NCI-H345 treated with DMSO at 0.1 percent for 48 hours (cell line): ENCODE data around the gene SPR.

Experiments
- DNase-seq: peaks from one replicate; lab custom pipeline; 2025; ENCODE audit not compliant: unreplicated experiment; lab: John Stamatoyannopoulos, UW

Gene SPR

DNA sequence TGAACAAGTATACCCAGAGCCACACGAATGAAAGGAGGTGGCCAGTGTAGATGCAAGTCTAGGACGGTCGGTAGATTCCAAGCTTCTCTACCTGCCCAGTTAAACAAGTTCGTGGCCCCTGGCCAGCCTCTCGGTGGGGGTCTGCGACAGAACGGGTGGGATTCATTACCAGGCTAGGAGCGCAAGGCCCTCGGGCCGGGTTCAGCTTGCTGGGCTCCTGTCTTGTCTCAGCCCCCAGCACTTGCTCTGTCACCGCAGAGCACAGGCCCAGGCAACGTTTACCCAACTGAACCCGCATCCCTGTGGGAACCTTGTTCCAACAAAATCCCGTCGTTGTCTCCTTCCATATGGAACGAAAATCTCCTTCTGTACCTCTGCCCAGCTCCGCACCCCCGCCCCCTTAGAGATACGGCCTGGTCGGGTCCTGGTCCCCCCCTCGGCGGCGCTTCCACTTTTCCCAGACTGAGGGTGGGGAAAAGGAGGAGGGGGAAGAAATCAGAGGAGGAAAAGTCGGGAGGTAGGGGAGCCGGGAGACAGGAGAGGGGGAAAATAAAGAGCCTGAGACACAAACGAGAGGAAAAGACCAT, 28.2 kb downstream of the SPR start:
- no peak for DNase-seq

DNA sequence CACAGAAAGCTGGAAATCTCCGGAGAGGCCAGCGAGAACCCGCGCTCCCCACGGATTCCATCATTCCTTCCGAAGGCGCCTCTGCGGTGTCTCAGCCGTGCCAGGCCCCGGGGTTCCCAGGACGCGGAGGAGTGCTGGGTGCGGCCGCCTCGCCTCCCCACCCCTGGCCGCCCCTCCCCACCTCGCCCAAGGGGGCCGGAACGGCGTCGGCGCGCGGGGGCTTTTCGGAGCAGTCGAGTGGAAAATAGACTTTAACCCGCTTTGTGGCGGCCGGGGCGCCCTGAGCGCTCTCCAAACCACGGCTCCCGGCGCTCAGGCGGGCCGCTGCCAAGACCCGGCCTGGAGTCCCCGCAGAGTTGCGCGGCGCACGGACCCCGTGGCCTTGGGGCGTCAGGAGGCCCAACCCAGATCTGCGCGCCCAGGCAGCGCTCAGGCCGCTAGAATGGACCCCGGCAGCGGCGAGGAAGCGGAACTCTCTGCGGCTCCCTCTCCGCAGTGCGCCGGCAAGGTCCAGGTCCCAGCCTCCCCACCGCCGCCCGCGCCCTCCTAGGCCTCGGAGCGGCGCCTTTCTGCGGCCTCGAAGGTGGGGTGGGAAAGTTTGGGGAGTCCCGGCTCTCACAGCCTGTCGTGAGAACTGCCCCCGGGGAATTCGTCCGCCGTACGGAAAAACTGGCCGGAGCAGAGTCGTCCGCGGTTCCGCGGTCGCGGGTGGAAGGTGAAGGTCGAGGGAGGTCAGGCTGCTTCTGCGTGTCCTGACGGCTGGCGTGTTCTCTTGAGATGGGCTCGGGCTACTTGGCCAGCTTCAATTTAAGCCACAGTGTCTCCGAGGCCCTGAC, 28.9 kb downstream of the SPR start:
- DNase-seq = peak; percentile 33

DNA sequence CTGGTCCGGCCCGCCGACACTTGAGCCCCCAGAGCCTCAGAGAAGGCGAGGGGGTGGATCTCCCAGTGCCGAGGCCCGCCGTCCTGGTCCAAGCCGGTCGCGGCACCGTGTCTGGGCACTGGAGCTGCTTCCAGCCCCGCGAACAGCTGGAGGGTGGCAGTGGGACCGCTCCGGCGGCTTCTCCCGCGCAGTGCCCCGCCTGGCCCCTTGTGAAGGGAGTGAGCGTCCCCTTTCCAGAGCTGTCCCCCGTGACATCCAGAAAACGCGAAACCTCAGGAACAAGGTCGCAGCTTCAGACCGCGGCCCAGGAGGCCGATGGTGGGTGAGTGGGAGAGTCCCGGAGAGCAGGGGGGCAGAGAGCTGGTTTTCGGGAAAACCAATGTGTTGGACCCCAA, 29.5 kb downstream of the SPR start:
- DNase-seq = peak; percentile 38

DNA sequence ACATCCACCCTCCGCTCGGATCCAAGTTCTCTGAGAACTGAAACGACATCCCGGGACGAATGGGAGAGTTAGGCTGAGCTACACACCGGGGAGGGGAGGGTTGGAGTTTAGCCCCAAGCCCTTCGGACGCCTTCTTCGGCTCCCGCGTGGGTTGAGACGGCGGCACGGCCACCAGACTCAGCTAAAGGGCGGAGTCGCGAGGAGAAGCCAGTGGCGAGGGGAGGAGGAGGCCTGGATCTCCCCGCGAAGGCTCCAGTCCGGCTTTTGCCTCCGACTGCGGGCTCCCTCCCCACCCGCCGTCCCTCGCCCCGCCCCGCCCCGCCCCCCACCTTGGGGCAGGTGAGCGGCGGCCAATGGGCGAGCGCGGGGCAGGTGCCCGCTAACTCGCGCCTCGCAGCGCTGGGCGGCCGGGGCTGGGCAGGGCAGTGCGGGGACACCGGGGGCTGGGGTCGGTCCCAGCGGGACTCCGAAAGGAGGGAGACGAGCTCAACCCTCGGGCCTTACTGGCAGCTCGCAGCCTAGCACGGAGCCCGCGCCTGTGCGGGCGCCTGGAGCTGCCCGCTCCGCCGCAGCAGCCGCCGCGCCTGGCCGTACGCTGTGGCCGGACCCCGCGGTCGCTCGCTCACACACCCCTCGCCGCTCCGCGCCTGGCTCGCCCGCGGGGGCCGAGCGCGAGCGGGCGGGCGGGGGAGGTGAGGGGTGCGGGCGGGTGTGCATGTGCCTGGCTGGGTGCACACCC, 30.1 kb downstream of the SPR start, which contains the start of gene EMX1:
Gene EMX1 (plus strand): TSS at position 382 of the 739 bp plus-strand sequence. CDS start 334 bp downstream, at position 716.
- peak; percentile 86 for DNase-seq

DNA sequence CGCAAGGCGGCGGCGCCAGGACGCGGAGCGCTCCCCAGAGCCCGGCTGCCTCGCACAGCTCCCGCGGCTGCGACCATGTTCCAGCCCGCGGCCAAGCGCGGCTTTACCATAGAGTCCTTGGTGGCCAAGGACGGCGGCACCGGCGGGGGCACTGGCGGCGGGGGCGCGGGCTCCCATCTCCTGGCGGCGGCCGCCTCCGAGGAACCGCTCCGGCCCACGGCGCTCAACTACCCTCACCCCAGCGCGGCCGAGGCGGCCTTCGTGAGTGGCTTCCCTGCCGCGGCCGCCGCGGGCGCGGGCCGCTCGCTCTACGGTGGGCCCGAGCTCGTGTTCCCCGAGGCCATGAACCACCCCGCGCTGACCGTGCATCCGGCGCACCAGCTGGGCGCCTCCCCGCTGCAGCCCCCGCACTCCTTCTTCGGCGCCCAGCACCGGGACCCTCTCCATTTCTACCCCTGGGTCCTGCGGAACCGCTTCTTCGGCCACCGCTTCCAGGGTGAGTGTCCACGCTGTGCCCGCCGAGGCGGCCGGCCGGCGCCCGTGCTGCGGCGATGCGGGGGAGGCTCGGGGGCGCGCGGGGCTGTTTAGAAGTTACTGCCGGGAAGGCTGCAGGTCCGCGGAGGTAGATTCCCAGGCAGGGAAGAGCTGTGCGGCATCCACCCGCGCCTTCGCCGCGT, 30.8 kb downstream of the SPR start:
- no peak for DNase-seq

DNA sequence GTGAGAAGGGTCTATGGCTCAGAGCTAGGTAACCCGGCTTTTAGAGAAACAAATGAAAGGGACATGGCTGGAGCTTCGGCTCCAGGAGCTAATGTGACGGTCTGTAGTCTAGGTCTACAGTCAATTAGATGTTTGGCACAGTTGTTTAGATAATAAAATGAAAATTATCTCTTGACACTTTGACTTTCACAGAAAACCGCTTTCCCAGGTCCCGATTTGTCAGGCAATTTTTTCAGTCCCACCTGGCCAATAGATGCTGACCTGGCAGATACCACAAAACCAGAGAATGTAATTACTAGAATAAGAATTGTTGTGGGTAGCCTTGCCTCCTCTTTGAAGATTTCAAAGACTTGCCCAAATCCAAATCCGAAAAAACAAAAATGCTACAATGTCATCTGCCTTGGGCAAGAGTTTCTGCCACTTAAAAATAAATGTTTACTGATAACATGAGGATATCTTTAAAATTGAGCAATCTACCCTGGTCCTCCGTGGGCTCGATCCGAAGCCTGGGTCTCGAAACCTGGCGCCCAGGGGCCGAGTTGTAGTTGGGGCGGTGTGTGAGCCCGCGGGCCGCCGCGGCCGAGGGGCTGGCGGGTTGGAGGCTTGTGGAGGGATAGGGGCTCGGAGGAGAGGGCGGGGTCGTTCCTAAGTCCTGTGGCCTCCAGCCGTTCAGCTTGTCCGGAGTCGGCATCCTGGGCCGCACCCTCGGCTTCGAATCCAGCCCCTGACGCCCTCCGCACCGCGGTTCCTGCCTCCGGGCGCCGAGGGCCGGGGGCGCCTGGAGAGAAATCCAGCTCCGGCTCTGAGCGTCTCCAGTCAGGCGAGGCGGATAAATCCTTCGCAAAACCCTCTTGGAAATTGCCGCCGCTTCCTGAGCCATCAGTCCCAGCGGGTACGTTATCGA, 32.5 kb downstream of the SPR start:
- no peak for DNase-seq

DNA sequence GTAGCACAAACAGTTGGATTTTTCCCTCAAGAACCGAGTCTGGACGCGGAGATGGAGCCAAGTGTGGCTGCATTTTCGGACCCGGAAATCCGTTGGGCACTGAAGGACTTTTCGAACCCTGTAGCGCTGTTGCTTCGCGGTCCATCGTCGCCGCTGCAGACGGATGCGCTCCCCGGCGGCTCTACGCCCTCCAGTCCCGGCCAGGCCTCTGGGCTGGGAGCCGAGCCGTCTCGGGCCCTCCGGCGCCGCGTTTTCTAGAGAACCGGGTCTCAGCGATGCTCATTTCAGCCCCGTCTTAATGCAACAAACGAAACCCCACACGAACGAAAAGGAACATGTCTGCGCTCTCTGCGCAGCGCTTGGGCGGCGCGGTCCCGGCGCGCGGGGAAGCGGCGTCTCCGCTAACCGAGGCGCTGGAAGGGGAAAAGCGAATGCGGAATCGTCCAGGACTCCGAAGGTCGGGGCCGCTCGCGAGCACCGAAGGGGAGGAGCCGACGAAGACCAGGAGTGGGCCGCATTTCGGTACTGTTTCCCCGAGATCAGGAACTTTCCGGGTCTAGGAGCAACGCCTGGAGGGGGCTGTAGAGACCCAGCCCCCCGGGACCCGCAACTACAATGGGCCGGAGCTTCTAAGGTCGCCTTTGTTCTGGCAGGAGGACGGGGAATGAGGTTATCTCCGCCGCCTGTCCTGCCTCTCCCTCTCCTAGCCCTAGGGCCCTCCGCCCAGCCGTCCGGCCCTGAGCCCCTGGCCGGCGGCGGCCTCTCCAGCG, 33.3 kb downstream of the SPR start:
- DNase-seq = no peak

DNA sequence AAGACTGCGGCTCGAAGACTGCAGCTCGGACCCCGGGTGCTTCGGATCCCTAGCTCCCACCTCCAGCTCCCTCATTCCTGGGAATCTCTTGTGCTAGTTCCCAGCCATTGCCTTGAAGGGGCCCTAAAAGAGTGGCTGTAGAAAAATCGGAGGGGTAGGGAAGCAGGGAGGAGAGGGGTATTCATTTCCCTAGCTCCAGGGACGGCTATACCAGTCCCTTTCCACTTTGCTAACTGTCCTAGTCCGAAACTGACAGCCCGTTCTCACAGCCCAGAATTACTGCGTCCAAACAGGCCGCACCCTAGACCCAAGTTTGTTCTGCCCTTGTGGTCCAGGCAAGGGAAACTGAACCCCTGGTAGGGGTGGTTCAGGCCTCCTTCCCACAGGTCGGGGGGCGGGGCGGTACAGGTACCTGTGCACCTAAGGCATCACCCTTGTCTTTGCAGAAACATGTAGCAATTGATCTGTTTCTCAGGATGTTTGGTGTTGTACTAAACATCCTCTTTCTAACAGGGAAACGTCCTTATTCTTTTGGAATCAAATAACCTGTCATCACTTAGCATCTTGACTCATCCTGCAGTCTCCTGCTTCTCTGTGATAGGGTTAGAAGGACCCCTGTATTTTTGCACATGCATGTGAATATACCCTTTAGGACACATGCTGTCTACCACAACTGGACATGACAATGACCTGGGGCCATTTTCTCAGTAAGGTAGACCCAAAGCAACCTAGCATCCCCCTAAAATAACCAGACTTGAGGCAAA, 34.1 kb downstream of the SPR start:
- DNase-seq = no peak

DNA sequence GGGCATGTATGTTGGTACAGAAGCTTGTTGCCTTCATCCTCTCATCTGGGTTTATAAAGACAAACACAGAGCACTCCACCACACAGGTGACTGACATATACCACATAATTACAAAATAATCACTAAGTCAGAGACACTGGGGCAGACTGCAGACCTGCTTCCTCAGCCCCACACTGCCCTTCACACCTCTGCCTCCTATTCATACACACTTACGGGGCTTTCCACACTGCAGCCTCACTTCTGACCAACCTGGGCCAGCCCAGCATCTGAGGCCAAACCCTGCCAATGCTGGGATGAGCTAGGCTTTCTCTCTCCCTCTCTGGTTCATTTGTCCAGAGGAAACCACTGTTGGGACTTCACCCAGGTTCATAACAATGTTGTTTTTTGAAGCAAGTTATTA, 34.6 kb downstream of the SPR start:
- DNase-seq = no peak

DNA sequence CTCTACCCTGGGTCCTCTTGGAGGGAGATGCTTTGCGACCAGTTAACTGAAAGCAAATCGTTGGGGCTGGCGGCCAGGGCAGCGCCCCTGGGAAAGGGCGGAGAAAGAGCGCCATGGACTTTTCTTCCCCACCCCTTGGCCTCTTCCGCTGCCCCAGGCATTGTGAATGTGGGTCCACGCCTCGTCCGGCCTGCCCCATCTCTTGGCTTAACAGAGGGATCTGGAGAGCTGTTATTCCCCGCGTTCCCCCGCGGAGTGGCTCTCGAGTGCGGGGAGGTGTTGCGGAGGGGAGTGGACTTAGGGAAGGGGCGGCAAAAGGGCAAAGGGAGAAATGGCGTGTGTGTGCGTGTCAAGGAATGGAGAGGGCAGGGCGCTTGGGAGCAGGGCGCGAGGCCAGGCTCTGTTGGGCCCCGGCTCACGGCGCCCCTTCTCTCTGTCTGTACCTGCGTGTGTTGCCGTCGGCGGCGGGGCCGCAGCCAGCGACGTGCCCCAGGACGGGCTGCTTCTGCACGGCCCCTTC, 36.7 kb downstream of the SPR start:
- no peak for DNase-seq

DNA sequence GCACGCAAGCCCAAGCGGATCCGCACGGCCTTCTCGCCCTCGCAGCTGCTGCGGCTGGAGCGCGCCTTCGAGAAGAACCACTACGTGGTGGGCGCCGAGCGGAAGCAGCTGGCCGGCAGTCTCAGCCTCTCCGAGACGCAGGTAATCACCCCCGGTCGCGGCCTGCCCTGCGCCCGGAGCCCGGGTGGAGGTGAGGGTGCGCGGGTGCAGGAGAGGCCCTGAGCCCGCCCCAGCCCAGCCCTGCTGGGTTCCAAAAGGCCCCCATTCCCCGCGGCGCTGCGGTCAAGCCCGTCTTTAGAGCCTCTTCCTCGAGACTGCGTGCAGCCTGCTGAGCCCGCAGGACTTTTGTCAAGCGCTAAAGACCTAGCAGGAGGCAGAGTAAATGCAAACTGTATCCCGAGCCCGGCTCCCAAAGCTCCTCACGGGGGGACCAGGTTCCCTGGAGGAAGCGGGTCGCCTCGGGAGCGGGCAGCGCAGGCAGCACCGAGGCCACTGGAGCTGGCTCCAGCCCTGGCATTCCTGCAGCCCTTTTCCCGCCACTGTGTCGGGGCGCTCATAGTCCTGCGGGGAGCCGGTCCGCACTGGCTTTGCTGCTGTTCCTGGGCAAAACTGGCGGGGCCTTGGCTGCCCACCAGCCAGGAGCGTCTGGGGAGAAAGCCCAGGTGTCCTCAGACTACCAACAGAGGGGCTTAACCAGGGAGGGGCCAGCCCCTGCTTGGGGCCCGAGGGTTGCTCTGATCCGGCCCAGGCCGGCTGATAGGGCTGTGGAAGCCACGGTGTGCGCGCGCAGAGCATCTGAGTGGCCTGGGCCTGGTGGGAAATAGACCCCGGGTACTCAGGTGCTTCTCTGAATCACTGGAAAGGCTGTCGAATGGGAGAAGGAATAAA, 37.4 kb downstream of the SPR start:
- DNase-seq = no peak

DNA sequence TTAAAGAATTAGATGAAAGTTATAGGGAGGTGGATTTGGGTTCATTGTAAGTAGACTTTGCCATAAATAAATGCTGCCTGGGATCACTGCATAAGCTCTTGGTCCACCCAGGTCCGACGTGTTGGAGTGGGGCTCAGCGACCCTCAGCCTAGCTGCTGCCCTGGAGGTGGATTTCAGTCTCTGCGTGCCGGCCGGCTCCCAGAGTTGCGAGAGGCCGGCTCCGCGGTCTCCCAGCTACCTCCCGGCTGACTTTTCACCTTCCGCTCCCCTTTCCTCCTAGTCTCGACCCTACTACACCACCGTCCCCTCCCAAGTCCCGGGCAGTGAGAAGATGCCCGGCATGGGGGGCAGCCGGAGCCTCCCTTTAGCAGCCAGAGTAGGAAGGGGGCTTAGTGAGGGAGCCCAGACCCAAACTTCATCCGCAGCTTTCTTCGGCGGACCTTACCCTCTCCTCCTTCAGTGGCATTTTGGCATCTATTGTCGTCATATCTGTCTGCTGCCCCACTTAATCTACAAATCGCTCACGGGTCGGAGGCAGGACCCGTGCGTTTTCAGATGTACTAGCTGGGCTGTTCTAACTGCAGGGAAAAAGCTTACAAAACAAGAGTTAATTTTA, 38.2 kb downstream of the SPR start:
- DNase-seq = no peak

DNA sequence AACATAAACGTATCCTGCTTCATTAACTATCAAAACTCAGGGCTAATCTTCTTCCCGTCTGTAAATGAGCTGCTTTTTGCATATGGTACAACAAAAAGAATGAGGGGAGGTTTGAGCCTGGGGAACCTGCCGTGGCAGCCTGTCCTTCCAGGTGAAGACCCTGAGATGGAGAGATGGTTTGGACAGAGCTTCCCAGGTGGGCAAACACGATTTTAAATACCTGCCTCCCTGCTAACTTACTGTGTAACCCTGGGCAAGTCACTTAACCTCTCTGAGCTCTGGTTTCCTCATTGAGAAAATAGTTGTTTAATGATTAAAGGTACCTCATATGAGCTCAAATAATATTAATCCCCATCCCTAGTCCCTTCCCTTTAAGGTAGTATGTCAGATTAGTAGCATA, 39.2 kb downstream of the SPR start:
- no peak for DNase-seq

DNA sequence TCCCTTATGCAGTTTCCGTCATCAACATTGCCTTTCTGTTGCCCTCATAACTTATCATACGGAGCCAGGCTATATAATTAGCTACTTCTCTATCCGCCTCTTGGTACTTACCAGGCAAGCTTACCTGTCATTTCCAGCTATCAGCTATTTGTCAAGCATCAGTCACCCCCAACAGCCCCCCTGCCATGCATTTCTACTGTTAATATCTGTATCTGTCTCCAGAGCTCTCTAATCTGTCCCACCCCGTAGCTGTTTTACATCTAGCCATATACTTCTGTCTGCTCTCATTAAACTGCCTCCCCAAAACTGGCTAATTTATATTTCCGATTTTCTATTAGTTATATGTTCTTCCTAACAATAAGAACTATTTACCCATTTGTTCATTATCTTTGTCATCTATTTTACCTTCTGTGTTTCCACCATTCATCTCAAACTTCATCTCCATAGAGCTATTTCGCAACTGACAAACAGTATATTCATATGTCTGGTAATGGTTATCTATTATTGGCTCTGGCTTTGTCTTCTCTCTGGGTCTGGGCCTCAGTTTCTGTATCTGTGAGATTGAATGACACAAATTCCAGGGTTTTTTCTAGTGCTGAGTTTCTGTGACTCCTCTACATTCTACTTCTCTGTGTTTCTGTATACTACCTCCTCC, 39.7 kb downstream of the SPR start:
- no peak for DNase-seq

DNA sequence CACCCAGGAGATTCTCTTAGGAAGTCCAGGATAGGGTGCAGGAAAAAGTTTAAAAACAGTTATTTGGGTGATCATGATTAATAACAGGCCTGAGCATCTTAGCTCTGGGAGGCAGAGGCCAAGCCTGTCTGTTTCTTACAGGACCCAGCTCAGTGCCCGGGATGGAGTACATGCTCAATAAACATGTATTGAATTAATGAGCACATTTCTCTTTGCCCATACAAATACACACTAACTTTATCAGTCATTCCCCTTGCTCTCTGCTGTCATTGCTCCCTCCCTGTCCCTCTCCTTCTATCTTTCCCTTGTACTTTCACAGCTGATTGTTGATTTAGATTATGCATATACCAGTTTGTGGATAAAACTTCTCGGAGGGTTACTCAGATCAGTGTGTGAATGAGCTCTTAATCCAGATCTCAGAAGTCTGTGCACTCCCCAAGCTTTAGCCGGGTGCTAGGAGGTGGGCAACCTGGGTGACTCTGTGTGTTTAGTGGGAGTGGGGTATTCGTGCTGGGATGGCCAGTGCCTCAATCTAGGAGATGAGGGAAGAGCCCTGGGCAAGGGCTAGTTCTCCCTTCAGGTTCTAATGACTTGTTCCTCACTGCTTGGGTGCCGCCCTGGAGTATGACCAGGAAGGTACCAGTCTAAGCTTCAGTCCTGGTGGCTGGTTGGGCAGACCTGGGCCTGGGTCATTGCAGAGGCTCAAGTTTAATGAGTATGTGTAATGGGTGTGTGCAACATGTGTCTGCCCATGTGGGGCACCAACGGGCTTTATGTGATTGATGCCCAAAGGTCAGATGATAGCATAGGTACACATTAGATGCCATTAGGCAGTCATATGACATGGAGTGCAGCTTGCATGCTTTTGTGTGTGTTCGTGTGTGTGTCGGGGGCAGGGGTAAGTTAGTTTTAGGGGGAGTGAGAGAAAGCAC, 40.7 kb downstream of the SPR start:
- DNase-seq = no peak

DNA sequence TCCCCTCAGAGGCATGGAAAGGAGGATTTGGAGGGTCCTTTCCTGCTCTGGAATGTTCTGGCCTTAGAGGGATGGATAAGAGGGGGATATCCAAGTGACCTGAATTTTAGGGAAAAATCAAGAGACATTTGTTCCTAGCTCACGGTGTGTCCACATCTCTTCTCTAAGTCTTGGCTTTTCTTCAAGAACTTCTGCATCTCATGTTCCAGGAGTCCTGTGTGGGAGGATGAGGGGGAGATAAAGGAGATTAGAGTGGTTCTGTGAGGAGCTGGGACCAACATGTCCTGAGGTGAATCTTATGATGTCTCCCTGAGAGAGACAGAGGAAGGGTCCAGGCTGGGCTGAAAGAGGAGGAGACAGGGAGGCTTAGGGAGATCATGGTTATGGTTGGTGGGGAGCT, 41.8 kb downstream of the SPR start:
- DNase-seq = no peak
